GM21825 (cell line): ENCODE data around the gene LRRC74A.

Source experiments
- ATAC-seq: cut with Tn5 transposase; IDR thresholded peaks from one replicate; pipeline ENCODE4 v1.9.1; 2021; ENCODE audit warnings: mild to moderate bottlenecking, moderate library complexity; ENCODE audit not compliant: unreplicated experiment

The LRRC74A gene

GRCh38 chr14:76918256-76918781 is 92.1 kb downstream of the LRRC74A start:
- ATAC-seq: no peak

- no peak for ATAC-seq
These were observed 92.7 kb downstream of the LRRC74A start for GRCh38 chr14:76918782-76919394.
